CD4-positive, alpha-beta T cell (primary cell): ENCODE measurements around the gene ADPGK. TPM values are rescaled to one million over a fixed set of nuclear protein-coding genes. Genes with fewer than 3 reads are reported as not detected.

Experiments
- ATAC-seq: fragments of 200-7000 bp; cut with Tn5 transposase; one replicate; pipeline ENCODE4 v1.10.0; 2022; ENCODE audit warnings: mild to moderate bottlenecking; ENCODE audit not compliant: poor library complexity
- CTCF ChIA-PET: fragments of 350-600 bp; sonication (Branson Sonifier 250); formaldehyde crosslinking; loops from one replicate; lab custom pipeline; 2021; ENCODE audit warnings: antibody characterized with exemption, inconsistent platforms; lab: Charles Lee
- POLR2A ChIA-PET: fragments of 350-600 bp; sonication (Branson Sonifier 250); formaldehyde crosslinking; loops from one replicate; lab custom pipeline; 2021; ENCODE audit warnings: antibody characterized with exemption, inconsistent platforms; lab: Charles Lee
- DNase-seq, 14 experiments: peaks; one replicate each; pipeline ENCODE4 v3.0.0-alpha.2; 2013 to 2020; ENCODE audit warnings: mixed read lengths in 2 of 14
- H3K27ac ChIP-seq, 2 donors: one replicate each; pipeline versions ENCODE4 v1.5.1 to v1.7.0; 2013; ENCODE audit warnings: low read length in 2 of 2, low read depth in 1 of 2, mild to moderate bottlenecking in 1 of 2
- H3K27me3 ChIP-seq, 2 experiments: 1 replicate in 1 of 2; 2 replicates in 1 of 2; pipeline versions ENCODE4 v1.6.1 to v1.7.0; 2013; ENCODE audit warnings: low read length in 2 of 2, control low read depth in 1 of 2, mild to moderate bottlenecking in 1 of 2, moderate library complexity in 1 of 2; ENCODE audit not compliant: insufficient read depth in 2 of 2, control insufficient read depth in 1 of 2
- H3K36me3 ChIP-seq: one replicate; pipeline ENCODE4 v1.6.1; 2013; ENCODE audit warnings: low read length, control low read depth; ENCODE audit not compliant: insufficient read depth
- H3K4me1 ChIP-seq: one replicate; pipeline ENCODE4 v1.6.1; 2013; ENCODE audit warnings: low read length, control low read depth; ENCODE audit not compliant: insufficient read depth
- H3K4me3 ChIP-seq: one replicate; pipeline ENCODE4 v1.5.1; 2013; ENCODE audit warnings: mild to moderate bottlenecking, low read length, moderate library complexity
- H3K9me3 ChIP-seq, 2 experiments: 1 replicate in 1 of 2; 2 replicates in 1 of 2; pipeline versions ENCODE4 v1.6.1 to v1.7.0; 2013; ENCODE audit warnings: low read length in 2 of 2, mild to moderate bottlenecking in 2 of 2, control low read depth in 1 of 2, moderate library complexity in 1 of 2; ENCODE audit not compliant: control insufficient read depth in 1 of 2, insufficient read depth in 1 of 2
- H3K27ac Mint-ChIP-seq: one replicate; pipeline ENCODE4 v1.8.0; 2020; ENCODE audit warnings: mixed read lengths
- H3K27me3 Mint-ChIP-seq: one replicate; pipeline ENCODE4 v1.8.0; 2021; ENCODE audit warnings: mixed read lengths
- H3K36me3 Mint-ChIP-seq: one replicate; pipeline ENCODE4 v1.8.0; 2021; ENCODE audit warnings: low read depth, mixed read lengths
- H3K4me1 Mint-ChIP-seq: one replicate; pipeline ENCODE4 v1.8.0; 2021; ENCODE audit warnings: low read depth, mixed read lengths
- H3K4me3 Mint-ChIP-seq: one replicate; pipeline ENCODE4 v1.8.0; 2020; ENCODE audit warnings: mild to moderate bottlenecking, mixed read lengths
- H3K9me3 Mint-ChIP-seq: one replicate; pipeline ENCODE4 v1.8.0; 2020; ENCODE audit warnings: mixed read lengths
- intact Hi-C, 2 experiments: fragments of 100-400 bp; cut with DNase I in 1 of 2; cut with micrococcal nuclease in 1 of 2; formaldehyde crosslinking; loops; one replicate each; pipeline versions ENCODE4 v1.15.1 to v1.9.0; 2023 to 2025; cut with DNase I, micrococcal nuclease
- total RNA-seq, 174 experiments: library from RNA in 2 of 174; stranded (reverse) in 2 of 174; gene quantifications; one replicate each; pipeline ENCODE4 v1.2.3 and lab custom pipeline; 2021 to 2026
- TF ChIP-seq, protein P1 (sequence below): fragments of 200-600 bp; IDR thresholded peaks from one replicate; pipeline ENCODE4 v1.8.0; 2022; ENCODE audit warnings: antibody characterized with exemption, mild to moderate bottlenecking

ADPGK gene
- total RNA-seq, 2 experiments from 2014 or later = 88.8 to 92.5 TPM

DNA sequence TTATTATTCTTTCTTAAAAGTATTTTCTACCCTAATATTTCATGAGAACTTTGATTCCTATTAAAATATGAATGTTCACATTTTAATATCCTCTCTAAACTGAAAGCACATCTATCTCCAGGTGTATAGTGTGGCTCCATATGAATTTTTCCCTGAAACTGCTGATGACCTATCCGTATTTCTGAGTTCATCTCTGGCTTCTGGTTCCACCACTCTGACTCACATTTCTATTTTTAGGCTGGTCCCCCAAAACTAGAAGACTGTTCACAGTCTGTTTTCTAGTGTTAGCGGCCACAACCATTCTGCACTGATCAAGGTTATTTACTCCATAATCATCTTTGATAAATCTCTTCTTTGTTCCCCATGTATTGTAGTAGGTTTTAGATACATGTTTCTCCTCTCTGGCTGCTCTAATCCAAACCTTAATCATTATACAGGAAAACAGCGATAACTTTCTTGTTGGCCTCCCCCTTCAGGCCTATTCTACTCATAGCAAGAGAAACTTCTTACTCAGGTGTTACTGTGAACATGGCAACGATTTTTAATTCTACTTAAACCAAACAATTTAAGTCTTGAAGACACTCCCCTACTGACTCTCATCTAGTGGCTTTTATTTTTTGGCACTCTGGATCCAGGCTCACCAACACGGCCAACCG, 12.8 kb downstream of the ADPGK start:
- no peak overlapping the region for H3K4me3 ChIP-seq
- H3K36me3 ChIP-seq = peaks cover 90% of the 10 kb centered on the region
- no peak overlapping the region for H3K27ac ChIP-seq
- no peaks in the 10 kb centered on the region for H3K27me3 ChIP-seq
- intact Hi-C loops = no loop called here
- ATAC-seq (no peak), DNase-seq (no peak)
- H3K9me3 ChIP-seq = peaks cover 6 to 12% of the 10 kb centered on the region in 2 experiments
- Mint-ChIP-seq H3K4me1 (peaks cover 27% of the 10 kb centered on the region), H3K9me3 (peaks cover 5% of the 10 kb centered on the region), H3K4me3 (no peak overlapping the region), H3K27ac (no peak overlapping the region), H3K27me3 (no peaks in the 10 kb centered on the region), H3K36me3 (peaks cover 100% of the 10 kb centered on the region)
- CTCF ChIA-PET = no interaction called here
- H3K4me1 ChIP-seq = no peaks in the 10 kb centered on the region
- TF ChIP-seq, protein P1, sequence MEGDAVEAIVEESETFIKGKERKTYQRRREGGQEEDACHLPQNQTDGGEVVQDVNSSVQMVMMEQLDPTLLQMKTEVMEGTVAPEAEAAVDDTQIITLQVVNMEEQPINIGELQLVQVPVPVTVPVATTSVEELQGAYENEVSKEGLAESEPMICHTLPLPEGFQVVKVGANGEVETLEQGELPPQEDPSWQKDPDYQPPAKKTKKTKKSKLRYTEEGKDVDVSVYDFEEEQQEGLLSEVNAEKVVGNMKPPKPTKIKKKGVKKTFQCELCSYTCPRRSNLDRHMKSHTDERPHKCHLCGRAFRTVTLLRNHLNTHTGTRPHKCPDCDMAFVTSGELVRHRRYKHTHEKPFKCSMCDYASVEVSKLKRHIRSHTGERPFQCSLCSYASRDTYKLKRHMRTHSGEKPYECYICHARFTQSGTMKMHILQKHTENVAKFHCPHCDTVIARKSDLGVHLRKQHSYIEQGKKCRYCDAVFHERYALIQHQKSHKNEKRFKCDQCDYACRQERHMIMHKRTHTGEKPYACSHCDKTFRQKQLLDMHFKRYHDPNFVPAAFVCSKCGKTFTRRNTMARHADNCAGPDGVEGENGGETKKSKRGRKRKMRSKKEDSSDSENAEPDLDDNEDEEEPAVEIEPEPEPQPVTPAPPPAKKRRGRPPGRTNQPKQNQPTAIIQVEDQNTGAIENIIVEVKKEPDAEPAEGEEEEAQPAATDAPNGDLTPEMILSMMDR = no peak
- POLR2A ChIA-PET = no interaction called here

DNA sequence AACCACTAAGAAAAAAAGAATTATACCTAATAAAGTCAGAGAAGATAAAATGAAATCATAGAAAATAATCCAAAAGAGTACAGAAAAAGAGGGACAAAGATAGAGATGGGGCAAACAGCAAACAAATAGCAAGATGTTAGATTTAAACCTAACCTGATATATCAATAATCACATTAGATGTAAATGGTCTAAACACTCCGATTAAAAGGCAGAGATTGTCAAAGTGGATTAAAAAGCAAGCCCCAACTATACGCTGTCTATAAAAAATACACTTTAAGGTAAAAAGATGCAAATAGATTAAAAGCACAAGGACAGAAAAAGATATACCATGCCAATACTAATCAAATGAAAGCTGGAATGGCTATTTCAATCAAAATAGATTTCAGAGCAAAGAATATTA, 16.8 kb downstream of the ADPGK start:
- peaks cover 5% of the 10 kb centered on the region for H3K4me1 Mint-ChIP-seq
- TF ChIP-seq, protein P1 = no peak

DNA sequence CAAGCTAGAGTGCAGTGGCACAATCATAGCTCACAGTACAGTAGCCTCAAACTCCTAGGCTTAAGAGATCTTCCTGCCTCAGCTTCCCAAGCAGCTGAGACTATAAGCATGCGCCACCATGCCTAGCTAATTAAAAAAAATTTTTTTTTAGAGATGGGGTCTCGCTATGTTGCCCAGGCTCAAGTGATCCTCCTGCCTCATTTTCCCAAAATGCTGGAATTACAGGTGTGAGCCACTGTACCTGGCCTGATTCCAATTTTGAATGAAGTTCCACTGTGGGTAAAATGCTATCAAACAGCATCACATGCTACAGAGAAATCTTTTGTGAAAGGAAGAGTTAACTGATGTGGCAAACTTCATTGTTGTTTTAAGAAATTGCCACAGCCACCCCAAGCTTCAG, 17.5 kb downstream of the ADPGK start:
- Mint-ChIP-seq H3K27me3 (no peaks in the 10 kb centered on the region), H3K4me1 (peaks cover 4% of the 10 kb centered on the region), H3K9me3 (peaks cover 5% of the 10 kb centered on the region), H3K4me3 (no peak overlapping the region), H3K27ac (no peak overlapping the region), H3K36me3 (peaks cover 95% of the 10 kb centered on the region)
- no peaks in the 10 kb centered on the region for H3K4me1 ChIP-seq
- intact Hi-C loops = no loop called here
- no peak for DNase-seq
- POLR2A ChIA-PET = no interaction called here
- H3K36me3 ChIP-seq = peaks cover 89% of the 10 kb centered on the region
- no peak overlapping the region for H3K4me3 ChIP-seq
- peaks cover 6 to 12% of the 10 kb centered on the region in 2 experiments for H3K9me3 ChIP-seq
- no peaks in the 10 kb centered on the region for H3K27me3 ChIP-seq
- no peak overlapping the region for H3K27ac ChIP-seq
- CTCF ChIA-PET = no interaction called here
- no peak for ATAC-seq
- TF ChIP-seq, protein P1 = no peak

More for the DNA sequence above, 16.8 kb downstream of the ADPGK start:
- no peak overlapping the region for H3K4me3 Mint-ChIP-seq
- peaks cover 6 to 12% of the 10 kb centered on the region in 2 experiments for H3K9me3 ChIP-seq
- peaks cover 92% of the 10 kb centered on the region for H3K36me3 ChIP-seq
- no peak overlapping the region for H3K4me3 ChIP-seq
- H3K27ac Mint-ChIP-seq = no peak overlapping the region
- H3K36me3 Mint-ChIP-seq = peaks cover 98% of the 10 kb centered on the region
- ChIA-PET POLR2A (no interaction called here), CTCF (no interaction called here)
- intact Hi-C loops = no loop called here
- DNase-seq (no peak), ATAC-seq (no peak)
- no peak overlapping the region for H3K27ac ChIP-seq
- no peaks in the 10 kb centered on the region for H3K27me3 Mint-ChIP-seq
- no peaks in the 10 kb centered on the region for H3K27me3 ChIP-seq
- H3K4me1 ChIP-seq = no peaks in the 10 kb centered on the region
- H3K9me3 Mint-ChIP-seq = peaks cover 5% of the 10 kb centered on the region
